ENCODE data around the gene NOX5. TPM values are rescaled to one million over a fixed set of nuclear protein-coding genes. Genes with fewer than 3 reads are reported as not detected.

NOX5 gene
- total RNA-seq, 1 experiment from 2014 or later: 0.91 TPM

- no peak for TF ChIP-seq TCF7L2 (IDR thresholded peaks at IDR 0.05; ENCODE audit: borderline replicate concordance, extremely low read depth, insufficient read depth, insufficient read length)
- no peak for TF ChIP-seq RAD21 (IDR thresholded peaks at IDR 0.05; ENCODE audit: low read depth)
- no peak for TF ChIP-seq EZH2 (IDR thresholded peaks at IDR 0.05)
- TF ChIP-seq ELF1 (IDR thresholded peaks at IDR 0.05; ENCODE audit: borderline replicate concordance, low read depth): no peak
- TF ChIP-seq ZFX (IDR thresholded peaks at IDR 0.05): no peak
These were observed 74.8 kb downstream of the NOX5 start (continued) for GRCh38 chr15:69089258-69089657.

GRCh38 chr15:69090197-69090948, 75.9 kb downstream of the NOX5 start:
- ChIA-PET RAD21 (ENCODE audit: low non-redundant PET in 1 of 2, low total read pairs in 2 of 2, uncharacterized antibody in 2 of 2, unreplicated experiment in 2 of 2) (no interaction called here), CTCF (no interaction called here), POLR2A (no interaction called here)
- no peaks in the 10 kb centered on the region for H3K36me3 ChIP-seq (ENCODE audit: control insufficient read depth in 1 of 2, insufficient read depth in 2 of 2, low read length in 2 of 2)
- TF ChIP-seq EZH2phosphoT487 (IDR thresholded peaks at IDR 0.05; ENCODE audit: borderline replicate concordance): no peak
- TF ChIP-seq ZNF274 (IDR thresholded peaks at IDR 0.05; ENCODE audit: low read depth, low read length): no peak
- TF ChIP-seq YY1 (IDR thresholded peaks at IDR 0.05; ENCODE audit: extremely low read depth, insufficient replicate concordance, low read depth, low read length): no peak
- TF ChIP-seq REST (IDR thresholded peaks at IDR 0.05; ENCODE audit: low read depth): no peak
- TF ChIP-seq POLR2A (IDR thresholded peaks at IDR 0.05; ENCODE audit: borderline replicate concordance, extremely low read depth, insufficient read depth, insufficient read length): no peak
- TF ChIP-seq MAX (IDR thresholded peaks at IDR 0.05): no peak
- TF ChIP-seq ATF3 (IDR thresholded peaks at IDR 0.05): no peak
- TF ChIP-seq SIN3A (IDR thresholded peaks at IDR 0.05; ENCODE audit: low read depth): no peak
- TF ChIP-seq EZH2 (IDR thresholded peaks at IDR 0.05): no peak
- no peak for TF ChIP-seq SRF (IDR thresholded peaks at IDR 0.05; ENCODE audit: low read depth)
- no peak for TF ChIP-seq CEBPB (IDR thresholded peaks at IDR 0.05; ENCODE audit: low read depth)
- no peak for TF ChIP-seq ZBTB33 (IDR thresholded peaks at IDR 0.05; ENCODE audit: extremely low read depth, insufficient replicate concordance, low read length)
- no peak for TF ChIP-seq POLR2AphosphoS5 (IDR thresholded peaks at IDR 0.05; ENCODE audit: low read depth, low read length)
- no peak overlapping the region for H2AFZ ChIP-seq (ENCODE audit: low read depth, low read length, poor library complexity, severe bottlenecking)
- H3K27ac ChIP-seq (ENCODE audit: low read depth, low read length): no peak overlapping the region
- no peaks in the 10 kb centered on the region for H4K20me1 ChIP-seq (ENCODE audit: insufficient read depth)
- H3K27me3 ChIP-seq (ENCODE audit: insufficient read depth, low read length): peaks cover 13% of the 10 kb centered on the region; the same call in 1 of the 2 replicates
- H3K79me2 ChIP-seq (ENCODE audit: insufficient read depth, low read length): no peaks in the 10 kb centered on the region
- no peak overlapping the region for H3K4me3 ChIP-seq (replicated peaks in 1 of 2; ENCODE audit: low read depth in 1 of 2, low read length in 2 of 2)
- ATAC-seq: no peak
- intact Hi-C loops (cut with micrococcal nuclease): no loop called here
- DNase-seq (ENCODE audit: low read depth, low spot score): no peak
- no peaks in the 10 kb centered on the region for H3K9me3 ChIP-seq (ENCODE audit: control insufficient read depth in 1 of 2, insufficient read depth in 1 of 2, low read depth in 1 of 2, low read length in 2 of 2)
- peaks cover 21 to 26% of the 10 kb centered on the region in 2 experiments for H3K4me1 ChIP-seq (ENCODE audit: control insufficient read depth in 1 of 2, insufficient read depth in 2 of 2, low read length in 2 of 2)
- H3K9me2 ChIP-seq (ENCODE audit: insufficient read depth): no peaks in the 10 kb centered on the region
- no peak overlapping the region for H3K4me2 ChIP-seq (ENCODE audit: low read length)
- no peak overlapping the region for H3K9ac ChIP-seq (ENCODE audit: low read length)
- BruUV-seq (replicated peaks): no TSS peak
